Trophoblast cell (in vitro differentiated cells and primary cell): Measurements from ENCODE around the gene OR13C3.

Experiments used
- DNase-seq, 2 donors: peaks; one replicate each; pipeline ENCODE4 v3.0.0-alpha.2; 2016
- H2AFZ ChIP-seq: 2 replicates; pipeline ENCODE4 v1.6.1; 2013; ENCODE audit warnings: low read length, moderate library complexity, mild to moderate bottlenecking; ENCODE audit not compliant: insufficient read depth, poor library complexity
- H2AK5ac ChIP-seq: 2 replicates; pipeline ENCODE4 v1.6.1; 2013; ENCODE audit warnings: mild to moderate bottlenecking, low read length
- H2BK120ac ChIP-seq: 2 replicates; pipeline ENCODE4 v1.6.1; 2013; ENCODE audit warnings: low read length, mild to moderate bottlenecking, moderate library complexity; ENCODE audit not compliant: insufficient read depth, poor library complexity
- H2BK12ac ChIP-seq: 2 replicates; pipeline ENCODE4 v1.6.1; 2013; ENCODE audit warnings: mild to moderate bottlenecking, low read length, moderate library complexity
- H2BK5ac ChIP-seq: 2 replicates; pipeline ENCODE4 v1.6.1; 2013; ENCODE audit warnings: low read length, low read depth, moderate library complexity, mild to moderate bottlenecking; ENCODE audit not compliant: poor library complexity
- H3K14ac ChIP-seq: 2 replicates; pipeline ENCODE4 v1.6.1; 2013; ENCODE audit warnings: mild to moderate bottlenecking, low read length
- H3K18ac ChIP-seq: 2 replicates; pipeline ENCODE4 v1.6.1; 2013; ENCODE audit warnings: mild to moderate bottlenecking, low read length
- H3K23ac ChIP-seq: 2 replicates; pipeline ENCODE4 v1.6.1; 2013; ENCODE audit warnings: low read length
- H3K27ac ChIP-seq: 2 replicates; pipeline ENCODE4 v1.5.1; 2013; ENCODE audit warnings: low read depth, mild to moderate bottlenecking, inconsistent platforms, low read length, moderate library complexity
- H3K27me3 ChIP-seq: 2 replicates; pipeline ENCODE4 v1.6.1; 2013; ENCODE audit warnings: inconsistent platforms, mild to moderate bottlenecking, low read length, moderate library complexity; ENCODE audit not compliant: insufficient read depth
- H3K36me3 ChIP-seq, 2 experiments: 1 replicate in 1 of 2; 2 replicates in 1 of 2; pipeline ENCODE4 v1.6.1; 2013; ENCODE audit warnings: low read length in 2 of 2, mild to moderate bottlenecking in 2 of 2, moderate library complexity in 1 of 2; ENCODE audit not compliant: insufficient read depth in 2 of 2, control insufficient read depth in 1 of 2
- H3K4ac ChIP-seq: 2 replicates; pipeline ENCODE4 v1.6.1; 2013; ENCODE audit warnings: low read depth, mild to moderate bottlenecking, low read length, moderate library complexity
- H3K4me1 ChIP-seq, 2 experiments: 1 replicate in 1 of 2; 2 replicates in 1 of 2; pipeline ENCODE4 v1.6.1; 2013; ENCODE audit warnings: low read length in 2 of 2, mild to moderate bottlenecking in 2 of 2, moderate library complexity in 1 of 2; ENCODE audit not compliant: insufficient read depth in 2 of 2, control insufficient read depth in 1 of 2
- H3K4me2 ChIP-seq: 2 replicates; pipeline ENCODE4 v1.6.1; 2013; ENCODE audit warnings: inconsistent platforms, mild to moderate bottlenecking, low read length, moderate library complexity
- H3K4me3 ChIP-seq: 2 replicates; pipeline ENCODE4 v1.5.1; 2013; ENCODE audit warnings: mild to moderate bottlenecking, low read depth, low read length, inconsistent platforms
- H3K79me1 ChIP-seq: one replicate; pipeline ENCODE4 v1.6.1; 2013; ENCODE audit warnings: low read length
- H3K79me2 ChIP-seq: 2 replicates; pipeline ENCODE4 v1.6.1; 2013; ENCODE audit warnings: low read length, mild to moderate bottlenecking; ENCODE audit not compliant: control insufficient read depth, insufficient read depth, poor library complexity
- H3K9ac ChIP-seq: 2 replicates; pipeline ENCODE4 v1.6.1; 2013; ENCODE audit warnings: mild to moderate bottlenecking, low read length
- H3K9me3 ChIP-seq: 2 replicates; pipeline ENCODE4 v1.6.1; 2013; ENCODE audit warnings: low read depth, mild to moderate bottlenecking, control low read depth, inconsistent platforms, low read length; ENCODE audit not compliant: insufficient read depth
- H4K12ac ChIP-seq: 2 replicates; pipeline ENCODE4 v1.6.1; 2013; ENCODE audit warnings: low read depth, mild to moderate bottlenecking, low read length, moderate library complexity
- H4K8ac ChIP-seq: 2 replicates; pipeline ENCODE4 v1.6.1; 2013; ENCODE audit warnings: low read depth, mild to moderate bottlenecking, low read length, moderate library complexity
- H4K91ac ChIP-seq: one replicate; pipeline ENCODE4 v1.6.1; 2013; ENCODE audit warnings: low read depth, mild to moderate bottlenecking, low read length, moderate library complexity
- WGBS: extraction: QIAGEN DNeasy Blood & Tissue Kit; methylation state at CpG from one replicate; pipeline ENCODE4 v1.1.7; 2013; ENCODE audit warnings: missing lambda C conversion rate; ENCODE audit not compliant: insufficient read length, insufficient coverage; ENCODE audit errors: extremely low coverage; 5-methylcytosine and 5-hydroxymethylcytosine counted together

OR13C3 gene

DNA sequence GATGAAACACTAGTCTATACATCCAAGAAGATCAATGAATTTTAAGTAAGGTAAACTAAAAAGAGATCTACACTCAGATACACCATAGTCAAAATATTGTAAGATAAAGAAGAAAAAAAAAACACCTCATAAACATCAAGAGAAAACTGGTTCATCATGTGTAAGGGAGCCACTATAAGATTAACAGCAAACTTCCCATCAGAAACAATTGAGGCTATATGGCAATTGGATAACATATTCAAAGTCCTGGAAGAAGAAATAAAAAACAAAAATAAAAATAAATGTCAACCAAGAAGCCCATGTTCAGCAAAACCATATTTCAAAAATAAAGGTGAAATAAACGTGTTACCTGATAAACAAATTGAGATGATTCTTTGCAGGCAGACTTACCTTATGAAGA lies 36.0 kb upstream of the OR13C3 start:
- no peak overlapping the region for H3K23ac ChIP-seq
- H2BK12ac ChIP-seq, result no peak overlapping the region
- H2AFZ ChIP-seq, result no peak overlapping the region
- H3K36me3 ChIP-seq, result no peaks in the 10 kb centered on the region
- no CpG with 5 or more reads among the region's 1 CpG for WGBS
- no peak overlapping the region for H2BK120ac ChIP-seq
- no peak overlapping the region for H2AK5ac ChIP-seq
- no peaks in the 10 kb centered on the region for H3K9me3 ChIP-seq
- no peak for DNase-seq
- H3K79me1 ChIP-seq, result no peaks in the 10 kb centered on the region
- no peak overlapping the region for H3K27ac ChIP-seq
- H3K4me3 ChIP-seq, result no peak overlapping the region
- no peak overlapping the region for H3K4me2 ChIP-seq
- H3K79me2 ChIP-seq, result no peaks in the 10 kb centered on the region
- H4K8ac ChIP-seq, result no peak overlapping the region
- no peak overlapping the region for H3K14ac ChIP-seq
- no peak overlapping the region for H3K18ac ChIP-seq
- H3K4ac ChIP-seq, result no peak overlapping the region
- H3K9ac ChIP-seq, result no peak overlapping the region
- H2BK5ac ChIP-seq, result no peak overlapping the region
- no peak overlapping the region for H4K91ac ChIP-seq
- H3K27me3 ChIP-seq, result no peaks in the 10 kb centered on the region
- no peaks in the 10 kb centered on the region for H3K4me1 ChIP-seq
- no peak overlapping the region for H4K12ac ChIP-seq

DNA sequence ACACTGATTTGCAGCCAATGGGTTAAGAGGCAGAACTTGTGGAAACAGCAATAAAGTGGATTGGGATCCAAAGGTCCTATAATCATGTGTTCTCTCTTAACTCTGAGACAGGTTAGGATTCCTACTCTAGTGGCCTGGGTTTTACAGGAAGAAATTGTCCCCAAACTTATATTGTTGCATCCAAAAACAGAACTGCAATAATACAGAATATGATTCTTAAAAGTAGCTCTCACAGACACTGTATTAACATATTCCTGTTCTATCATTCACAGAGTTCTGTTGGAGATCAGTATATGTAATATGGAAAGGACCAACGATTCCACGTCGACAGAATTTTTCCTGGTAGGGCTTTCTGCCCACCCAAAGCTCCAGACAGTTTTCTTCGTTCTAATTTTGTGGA lies 32.2 kb upstream of the OR13C3 start, which contains the start of gene OR13C8:
Gene OR13C8 (plus strand): TSS at position 301 of the 400 bp plus-strand sequence. CDS start 0 bp downstream, at position 301.
- Histone ChIP-seq H3K36me3 (no peaks in the 10 kb centered on the region), H4K91ac (no peak within 1 kb of the TSS), H3K9me3 (no peaks in the 10 kb centered on the region), H2BK5ac (no peak within 1 kb of the TSS), H2AFZ (no peak within 1 kb of the TSS), H3K27ac (no peak within 1 kb of the TSS), H2BK120ac (no peak within 1 kb of the TSS), H3K79me1 (no peaks in the 10 kb centered on the region), H3K9ac (no peak within 1 kb of the TSS), H3K4me3 (no peak within 1 kb of the TSS), H2BK12ac (no peak within 1 kb of the TSS), H4K12ac (no peak within 1 kb of the TSS), H3K4me1 (no peaks in the 10 kb centered on the region), H4K8ac (no peak within 1 kb of the TSS), H3K14ac (no peak within 1 kb of the TSS), H3K4ac (no peak within 1 kb of the TSS), H3K23ac (no peak within 1 kb of the TSS), H3K27me3 (no peaks in the 10 kb centered on the region), H3K4me2 (no peak within 1 kb of the TSS), H3K79me2 (no peaks in the 10 kb centered on the region), H3K18ac (no peak within 1 kb of the TSS), H2AK5ac (no peak within 1 kb of the TSS)
- no CpG with 5 or more reads among the region's 4 CpGs for WGBS
- no peak for DNase-seq

DNA sequence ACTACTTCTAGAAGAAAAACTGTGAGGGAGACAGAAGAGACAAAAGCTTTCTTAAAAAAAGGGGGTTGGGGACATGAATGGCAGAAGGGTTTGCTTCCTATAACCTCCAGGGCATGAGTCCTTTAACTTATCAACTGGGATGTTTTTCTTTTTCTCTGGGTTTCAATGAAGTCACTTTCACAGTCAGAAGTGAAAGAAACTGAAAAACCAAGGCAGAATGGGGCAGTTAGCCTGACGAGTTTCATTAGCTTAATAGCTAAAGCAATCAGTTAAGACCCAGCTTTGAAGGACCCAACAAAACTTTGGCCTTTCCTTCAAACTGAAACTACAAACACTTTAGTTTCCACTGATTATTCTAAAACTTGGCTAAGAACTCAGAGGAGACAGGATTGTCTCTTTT lies 27.7 kb upstream of the OR13C3 start:
- no peak for DNase-seq
- no peak overlapping the region for H4K12ac ChIP-seq
- no peak overlapping the region for H3K14ac ChIP-seq
- H3K36me3 ChIP-seq, result no peaks in the 10 kb centered on the region
- no peak overlapping the region for H3K9ac ChIP-seq
- no peak overlapping the region for H2BK120ac ChIP-seq
- H2AFZ ChIP-seq, result no peak overlapping the region
- no peak overlapping the region for H3K23ac ChIP-seq
- H2BK5ac ChIP-seq, result no peak overlapping the region
- H3K4me2 ChIP-seq, result no peak overlapping the region
- H3K79me2 ChIP-seq, result no peaks in the 10 kb centered on the region
- no peak overlapping the region for H4K8ac ChIP-seq
- no peak overlapping the region for H3K27ac ChIP-seq
- no peak overlapping the region for H3K18ac ChIP-seq
- H3K4me3 ChIP-seq, result no peak overlapping the region
- H3K4ac ChIP-seq, result no peak overlapping the region
- H2AK5ac ChIP-seq, result no peak overlapping the region
- no CpG with 5 or more reads among the region's 1 CpG for WGBS
- no peaks in the 10 kb centered on the region for H3K27me3 ChIP-seq
- no peak overlapping the region for H2BK12ac ChIP-seq
- H4K91ac ChIP-seq, result no peak overlapping the region
- no peaks in the 10 kb centered on the region for H3K79me1 ChIP-seq
- H3K4me1 ChIP-seq, result no peaks in the 10 kb centered on the region
- no peaks in the 10 kb centered on the region for H3K9me3 ChIP-seq

DNA sequence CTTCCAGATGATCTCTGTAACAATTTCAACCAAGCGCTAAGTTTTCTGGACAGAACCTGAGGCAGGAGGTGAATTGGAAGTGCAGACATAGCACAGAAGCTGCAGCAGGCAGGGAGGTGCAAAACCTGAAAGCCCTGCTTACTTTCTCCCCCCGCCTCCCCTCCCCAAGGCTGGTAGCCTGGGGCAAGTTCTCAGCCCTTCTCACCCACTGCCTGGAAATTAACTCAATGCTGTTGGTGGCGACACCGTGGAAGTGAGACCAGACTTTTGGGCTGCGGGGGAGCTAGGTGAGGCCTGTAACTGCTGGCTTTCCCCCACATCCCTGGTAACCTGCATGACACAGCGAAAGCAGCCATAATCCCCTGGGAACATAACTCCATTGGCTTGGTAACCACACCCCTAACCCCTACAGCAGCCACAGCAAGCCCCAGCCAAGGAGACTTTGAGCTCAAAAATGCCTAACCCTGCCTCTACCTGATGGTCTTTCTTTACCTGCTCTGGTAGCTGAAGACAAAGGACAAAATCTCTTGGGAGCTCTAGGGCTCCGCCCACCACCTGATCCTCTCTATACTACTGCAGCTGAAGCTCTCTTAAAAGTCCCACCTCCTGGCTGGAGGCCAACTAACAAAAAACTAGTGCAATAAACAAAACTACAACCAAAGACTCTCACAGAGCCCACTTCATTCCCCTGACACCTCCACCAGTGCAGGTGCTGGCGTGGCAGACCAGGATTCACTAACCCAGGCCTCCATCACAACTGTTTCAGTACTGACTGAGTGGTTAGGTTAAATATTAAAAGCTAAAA lies 20.4 kb upstream of the OR13C3 start:
- Histone ChIP-seq H2AK5ac (no peak overlapping the region), H3K4ac (no peak overlapping the region), H2AFZ (no peak overlapping the region), H3K79me1 (no peaks in the 10 kb centered on the region), H3K27ac (no peak overlapping the region), H4K91ac (no peak overlapping the region), H3K4me1 (peaks cover 0 to 6% of the 10 kb centered on the region in 2 experiments), H3K27me3 (no peaks in the 10 kb centered on the region), H3K36me3 (no peaks in the 10 kb centered on the region), H3K9me3 (no peaks in the 10 kb centered on the region), H3K4me2 (no peak overlapping the region), H2BK5ac (no peak overlapping the region), H2BK120ac (no peak overlapping the region), H3K14ac (no peak overlapping the region), H4K12ac (no peak overlapping the region), H3K18ac (no peak overlapping the region), H3K9ac (no peak overlapping the region), H2BK12ac (no peak overlapping the region), H4K8ac (no peak overlapping the region), H3K79me2 (no peaks in the 10 kb centered on the region), H3K23ac (no peak overlapping the region), H3K4me3 (no peak overlapping the region)
- no CpG with 5 or more reads among the region's 8 CpGs for WGBS
- DNase-seq, result no peak
